HG02870 (cell line): ENCODE results near the gene ELMO1.

Experiments used
- ATAC-seq: cut with Tn5 transposase; IDR thresholded peaks from one replicate; pipeline ENCODE4 v1.9.1; 2021; ENCODE audit warnings: mild to moderate bottlenecking, moderate library complexity; ENCODE audit not compliant: unreplicated experiment

Gene ELMO1

GRCh38 chr7:37079420-37079819 lies 369.2 kb downstream of the ELMO1 start:
- ATAC-seq, result no peak

- ATAC-seq, result no peak
Observed at GRCh38 chr7:37076668-37077067, 372.0 kb downstream of the ELMO1 start.

- ATAC-seq, result no peak
Observed at GRCh38 chr7:37074370-37074769, 374.3 kb downstream of the ELMO1 start.

GRCh38 chr7:37071124-37071523 lies 377.5 kb downstream of the ELMO1 start:
- no peak for ATAC-seq

- ATAC-seq, result no peak
Observed at GRCh38 chr7:37070471-37070870, 378.2 kb downstream of the ELMO1 start.

- ATAC-seq, result no peak
Observed at GRCh38 chr7:37070031-37070430, 378.6 kb downstream of the ELMO1 start.

GRCh38 chr7:37069336-37069735 lies 379.3 kb downstream of the ELMO1 start:
- no peak for ATAC-seq

GRCh38 chr7:37068902-37069301 lies 379.8 kb downstream of the ELMO1 start:
- no peak for ATAC-seq

- no peak for ATAC-seq
Observed at GRCh38 chr7:37068038-37068437, 380.6 kb downstream of the ELMO1 start.

- peak; percentile 63 for ATAC-seq
Observed at GRCh38 chr7:37065779-37066271, 382.8 kb downstream of the ELMO1 start.

- ATAC-seq, result no peak
Observed at GRCh38 chr7:37062560-37062859, 386.2 kb downstream of the ELMO1 start.

- ATAC-seq, result no peak
Observed at GRCh38 chr7:37061849-37062559, 386.7 kb downstream of the ELMO1 start.

GRCh38 chr7:37056234-37056912 lies 392.3 kb downstream of the ELMO1 start:
- ATAC-seq, result no peak

GRCh38 chr7:37054624-37055241 lies 393.9 kb downstream of the ELMO1 start:
- ATAC-seq, result no peak

- no peak for ATAC-seq
Observed at GRCh38 chr7:37052705-37053104, 396.0 kb downstream of the ELMO1 start.

- ATAC-seq, result no peak
Observed at GRCh38 chr7:37050801-37051200, 397.9 kb downstream of the ELMO1 start.

- ATAC-seq, result no peak
Observed at GRCh38 chr7:37048674-37049073, 400.0 kb downstream of the ELMO1 start.

- ATAC-seq, result no peak
Observed at GRCh38 chr7:37047260-37047659, 401.4 kb downstream of the ELMO1 start.

- ATAC-seq, result no peak
Observed at GRCh38 chr7:37046531-37047079, 402.1 kb downstream of the ELMO1 start.

GRCh38 chr7:37045681-37046179 lies 402.9 kb downstream of the ELMO1 start:
- ATAC-seq, result no peak

GRCh38 chr7:37041461-37041860 lies 407.2 kb downstream of the ELMO1 start:
- ATAC-seq, result no peak

- ATAC-seq, result no peak
Observed at GRCh38 chr7:37040330-37040729, 408.3 kb downstream of the ELMO1 start.
